Measurements from ENCODE around the gene UBAP1L.
"Not testable (repeated sequence)": the region's sequence is repeated elsewhere in the genome, so short reads cannot be mapped to it uniquely, and the experiment has no call there.

The UBAP1L gene

DNA sequence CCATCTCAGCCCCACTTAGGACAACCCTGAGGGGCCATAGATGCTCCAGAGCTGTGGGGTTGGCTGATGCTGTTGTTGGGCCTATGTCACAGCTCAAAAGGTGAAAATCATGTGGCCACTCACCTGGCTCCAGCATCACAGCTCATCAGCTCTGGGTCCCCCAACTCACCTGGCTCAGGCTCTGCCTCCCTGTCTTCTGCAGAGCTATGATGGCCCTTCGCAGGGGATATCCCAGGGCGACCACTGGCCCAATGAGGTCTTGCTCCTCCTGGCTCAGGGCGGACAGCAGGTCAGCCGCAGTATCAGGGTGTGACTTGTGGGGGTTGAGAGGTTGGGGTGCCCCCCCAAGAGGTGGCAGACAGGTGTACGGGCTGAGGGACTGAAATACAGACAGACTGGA is 15.7 kb downstream of the UBAP1L start:
- no peak for DNase-seq

GRCh38 chr15:65097651-65098263 is 17.2 kb downstream of the UBAP1L start:
- no peak for DNase-seq

DNA sequence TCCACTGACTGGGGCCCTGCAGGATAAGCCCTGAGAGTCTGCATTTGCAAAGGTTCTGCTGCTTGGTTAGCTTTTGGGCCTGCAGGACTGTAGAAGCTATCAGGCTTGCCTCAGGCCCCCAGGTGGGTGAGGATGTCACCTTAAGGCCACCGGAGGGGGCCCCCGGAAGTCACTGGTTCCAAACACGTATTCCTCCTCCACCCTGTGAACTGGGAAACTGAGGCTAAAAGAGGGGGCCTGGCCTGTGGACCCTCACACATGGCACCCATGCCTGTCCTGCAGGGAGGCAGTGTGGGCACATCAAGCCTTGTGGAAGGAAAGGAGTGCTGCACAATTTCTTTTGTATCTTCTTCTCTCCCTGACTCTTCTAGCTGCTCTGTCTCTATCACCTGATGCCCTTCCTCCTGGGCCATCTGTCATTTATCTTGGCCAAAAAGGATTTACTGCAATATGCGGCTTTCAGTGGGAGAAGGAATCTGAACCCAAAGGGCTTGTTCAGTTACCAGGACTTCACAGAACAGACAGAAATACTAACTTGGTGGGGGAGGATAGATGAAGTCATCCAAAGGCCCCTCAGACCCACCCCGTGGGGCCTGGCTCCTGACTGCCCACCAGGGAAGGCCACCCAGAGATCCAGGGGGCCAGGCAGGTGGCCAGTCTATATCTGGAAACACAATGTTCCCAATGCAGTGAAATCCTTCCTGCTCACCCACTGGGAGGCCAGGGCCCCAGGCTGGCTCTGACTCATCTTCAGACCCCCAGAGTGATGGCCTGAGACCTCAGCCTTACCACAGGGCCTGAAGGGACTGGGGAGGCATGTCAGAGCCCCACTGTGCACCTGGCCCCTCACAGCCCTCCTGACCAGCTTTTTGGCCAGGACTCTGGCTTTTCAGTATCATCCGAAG is 18.3 kb downstream of the UBAP1L start:
- no peak for DNase-seq

- no peak for DNase-seq
Measured at GRCh38 chr15:65095747-65096104, 19.3 kb downstream of the UBAP1L start.

- DNase-seq = no peak
Measured at GRCh38 chr15:65095011-65095746, 19.8 kb downstream of the UBAP1L start.

DNA sequence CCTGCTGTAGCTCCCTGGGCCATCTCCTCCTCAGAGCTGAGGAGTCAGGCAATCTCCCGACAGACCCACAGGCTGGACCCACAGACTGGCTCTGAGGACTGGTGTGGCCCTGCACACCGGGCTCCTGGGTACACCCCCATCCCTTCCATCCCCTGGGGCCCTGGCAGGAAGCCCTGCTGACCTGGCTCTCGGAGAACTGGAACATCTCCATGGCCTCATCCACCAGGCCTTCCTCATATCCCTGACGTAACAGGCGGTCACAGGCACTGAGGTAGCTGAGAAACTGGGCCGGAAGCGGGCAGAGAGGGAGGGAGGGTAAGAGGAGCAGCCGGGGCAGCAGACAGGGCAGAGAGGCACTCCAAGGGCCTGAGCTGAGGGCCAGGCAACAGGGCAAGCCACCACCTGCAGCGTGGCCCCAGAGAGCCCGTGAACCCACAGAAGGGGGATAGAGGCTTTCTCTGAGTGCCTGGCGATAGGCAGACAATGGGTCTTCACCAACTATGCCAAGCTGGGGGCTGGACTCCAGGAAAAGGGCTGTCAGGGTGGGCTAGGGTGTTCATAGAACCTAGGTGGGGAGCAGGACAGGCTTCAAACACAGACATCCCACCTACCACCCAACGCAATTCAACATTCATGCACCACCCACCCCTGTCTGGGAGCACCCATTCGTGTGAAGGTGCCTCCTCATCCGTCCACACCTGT is 20.6 kb downstream of the UBAP1L start:
- DNase-seq = no peak

- not testable (repeated sequence) for DNase-seq
Measured at GRCh38 chr15:65093793-65094170, 21.2 kb downstream of the UBAP1L start.

DNA sequence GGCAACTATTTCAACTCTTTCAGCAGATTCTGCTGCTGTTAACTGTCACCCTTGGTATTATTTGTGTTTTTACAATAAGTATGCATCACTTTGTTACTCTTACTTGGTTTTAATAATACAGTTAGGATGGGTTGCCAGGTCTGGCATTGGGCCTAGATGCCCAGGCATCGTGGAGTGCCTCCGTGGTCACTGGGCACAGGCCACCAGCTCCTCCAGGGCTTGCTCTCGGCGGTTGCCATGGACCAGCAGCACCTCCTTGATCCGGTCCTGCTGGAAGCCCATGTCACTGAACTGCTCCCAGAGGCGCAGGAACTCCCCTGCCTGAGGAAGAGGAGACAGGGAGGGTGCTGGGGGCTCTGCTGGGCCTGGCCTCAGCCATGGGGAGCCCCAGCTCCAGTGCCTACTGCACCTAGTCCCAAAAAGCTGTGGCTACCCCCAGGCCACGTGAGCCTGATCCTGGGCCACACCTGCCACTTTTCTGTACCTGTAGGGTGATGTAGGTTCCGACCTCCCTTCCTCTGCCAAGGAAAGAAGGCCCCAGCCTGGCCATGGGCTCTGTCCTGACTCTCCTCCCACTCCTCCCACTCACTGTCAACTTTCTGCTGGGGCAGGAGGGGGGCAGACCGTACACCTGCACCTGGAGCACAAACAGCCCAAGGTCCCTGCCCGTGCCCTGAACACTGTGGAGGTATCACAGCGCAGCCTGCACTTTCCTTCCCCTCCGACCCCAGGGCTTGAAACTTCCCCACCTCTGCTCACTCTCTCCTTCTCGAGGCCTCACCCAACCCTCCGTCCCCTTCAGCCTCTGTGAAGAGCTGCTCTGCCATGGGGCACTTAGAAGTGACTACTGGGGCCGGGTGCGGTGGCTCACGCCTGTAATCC is 21.8 kb downstream of the UBAP1L start:
- no peak for DNase-seq

- DNase-seq = no peak
Measured at GRCh38 chr15:65091946-65092770, 22.8 kb downstream of the UBAP1L start.

DNA sequence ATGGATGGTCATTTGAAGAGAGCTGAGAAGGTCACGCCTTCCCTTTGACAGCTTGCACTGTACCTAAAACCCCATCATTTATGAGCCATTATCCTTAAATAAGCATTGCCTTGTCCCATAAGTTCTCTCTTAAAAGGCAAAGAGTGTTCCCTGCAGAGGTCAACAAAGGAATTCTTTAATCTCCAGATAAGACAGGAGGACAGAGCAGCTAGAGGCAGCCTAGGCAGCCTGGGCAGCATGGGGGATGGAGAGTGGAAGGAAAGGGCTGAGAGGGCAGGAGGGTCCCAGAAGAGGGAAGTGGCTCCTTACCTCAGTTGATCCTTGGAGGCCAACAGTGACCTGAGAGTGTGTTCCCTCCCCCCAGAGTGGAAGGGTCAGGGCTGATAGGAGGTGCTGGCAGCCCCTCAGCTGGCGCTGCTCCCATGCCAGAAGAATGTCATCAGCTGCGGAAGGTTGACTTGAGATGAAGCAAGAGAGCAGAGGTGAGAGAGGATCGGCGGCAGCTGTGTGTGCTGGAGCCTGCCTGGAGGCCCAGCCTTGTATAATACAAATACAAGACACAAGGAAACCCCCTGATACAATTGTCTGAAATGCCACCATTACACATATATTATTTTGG is 25.7 kb downstream of the UBAP1L start:
- no peak for DNase-seq

GRCh38 chr15:65088643-65089021 is 26.4 kb downstream of the UBAP1L start:
- DNase-seq = no peak

- no peak for DNase-seq
Measured at GRCh38 chr15:65087873-65088642, 26.9 kb downstream of the UBAP1L start.

DNA sequence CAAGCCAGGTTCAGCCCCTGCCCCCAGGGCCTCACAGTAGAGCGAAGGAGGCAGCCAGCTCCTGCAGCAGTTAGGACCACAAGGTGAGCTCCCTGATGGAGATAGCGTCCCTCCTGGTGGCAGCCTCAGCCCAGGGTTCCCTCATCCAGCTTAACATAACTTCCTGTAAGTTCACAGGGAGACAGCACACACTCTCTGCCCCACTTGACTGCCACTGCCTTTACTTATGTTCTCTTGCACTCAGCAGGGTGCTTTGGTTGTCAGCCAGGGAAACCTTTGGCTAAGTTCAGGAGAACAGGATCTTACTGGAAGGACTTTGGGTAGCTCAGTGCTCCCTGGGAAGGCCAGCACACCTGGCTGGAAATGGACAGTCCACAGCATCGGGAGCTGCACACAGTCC is 27.6 kb downstream of the UBAP1L start:
- no peak for DNase-seq

DNA sequence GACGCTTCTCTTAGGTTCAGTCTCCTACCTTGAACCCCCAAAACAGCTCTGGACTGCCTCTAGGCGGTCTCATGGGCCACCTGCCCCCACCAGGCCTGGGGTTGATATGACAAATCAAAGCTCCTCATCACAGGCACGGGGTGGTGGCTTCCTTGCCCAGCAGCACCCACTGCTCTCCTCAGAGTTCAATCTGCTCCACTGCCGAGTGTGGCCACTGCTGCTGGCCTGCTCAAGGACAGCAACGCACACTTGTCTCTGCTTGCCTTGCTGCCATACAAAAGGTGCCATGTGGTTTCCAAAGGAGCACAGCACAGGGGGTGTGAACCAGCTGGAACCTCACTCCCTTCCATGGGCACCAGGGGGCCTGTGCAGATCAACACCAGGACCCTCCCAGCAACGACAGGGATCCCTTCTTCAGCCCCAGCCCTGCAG is 28.3 kb downstream of the UBAP1L start:
- no peak for DNase-seq

DNA sequence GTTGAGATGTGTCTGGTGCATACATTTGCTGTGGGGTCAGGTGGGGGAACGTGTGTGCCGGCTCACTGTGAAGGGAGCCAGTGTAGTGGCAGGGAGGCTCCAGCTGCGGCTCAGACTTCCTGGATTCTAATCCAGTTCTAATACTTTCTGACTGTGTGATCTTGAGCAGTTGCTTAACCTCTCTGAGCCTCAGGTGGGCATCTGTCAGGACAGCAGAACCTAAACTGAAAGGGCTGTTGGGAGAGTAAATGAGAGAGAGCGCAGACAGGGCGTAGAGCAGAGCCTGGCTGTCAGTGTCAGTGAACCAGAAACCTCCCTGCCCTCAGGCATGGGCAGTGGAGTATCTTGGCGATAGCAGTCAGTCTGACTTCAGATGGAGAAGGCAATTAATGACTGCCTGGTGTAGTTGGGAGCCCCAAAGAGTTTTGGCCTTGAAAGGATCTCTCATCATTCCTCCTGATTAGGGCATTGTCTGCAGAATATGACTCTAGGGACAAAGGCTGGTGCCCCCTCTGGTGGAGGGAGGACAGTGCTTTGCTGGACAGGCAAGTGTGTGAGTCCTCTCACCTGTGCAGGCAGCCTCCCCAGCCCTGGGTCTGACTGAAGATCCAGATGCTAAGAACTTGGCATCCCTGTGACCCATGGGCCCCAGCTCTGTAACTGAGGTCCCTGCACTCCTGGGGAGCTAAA is 28.9 kb downstream of the UBAP1L start:
- DNase-seq = no peak

GRCh38 chr15:65085207-65085753 is 29.7 kb downstream of the UBAP1L start:
- no peak for DNase-seq

- no peak for DNase-seq
Measured at GRCh38 chr15:65084500-65085206, 30.3 kb downstream of the UBAP1L start.

- no peak for DNase-seq
Measured at GRCh38 chr15:65083262-65083701, 31.7 kb downstream of the UBAP1L start.

Data from effector CD4-positive, alpha-beta T cell (primary cell).